ENCODE results near the gene TBC1D3I. TPM values are rescaled to one million over a fixed set of nuclear protein-coding genes. Genes with fewer than 3 reads are reported as not detected.
A peak's percentile ranks its signal among the peaks of the same experiment; 100 is the strongest.
"Not testable (repeated sequence)": the region's sequence is repeated elsewhere in the genome, so short reads cannot be mapped to it uniquely, and the experiment has no call there.

TBC1D3I gene
- total and polyA plus RNA-seq, 12 donors: 0.19 to 0.68 (median 0.41) TPM; not detected in 6

GRCh38 chr17:36212966-36213365 lies 51.4 kb downstream of the TBC1D3I start:
- H3K36me3 ChIP-seq: no peaks in the 10 kb centered on the region
- no peak overlapping the region for H3K4me3 ChIP-seq
- intact Hi-C loops (cut with DNase I): no loop called here
- ATAC-seq (no peak), DNase-seq (no peak)
- 88 to 91% methylated on average over 3 of the region's 3 CpGs for WGBS, 2 donors
- peaks cover 0 to 2% (median 0%) of the 10 kb centered on the region in 11 donors for H3K9me3 ChIP-seq
- peaks cover 0 to 15% (median 0%) of the 10 kb centered on the region in 9 donors for H3K4me1 ChIP-seq
- TF ChIP-seq CTCF (IDR thresholded peaks at IDR 0.05): no peak
- H3K27me3 ChIP-seq: peaks cover 0 to 60% (median 0%) of the 10 kb centered on the region in 7 donors
- H3K27ac ChIP-seq: no peak overlapping the region

GRCh38 chr17:36212272-36212605 lies 52.1 kb downstream of the TBC1D3I start:
- WGBS, 2 donors: 54 to 73% methylated on average over 3 to 4 of the region's 4 CpGs
- no peak for TF ChIP-seq CTCF (IDR thresholded peaks at IDR 0.05)
- no peak for DNase-seq
- Histone ChIP-seq H3K9me3 (no peaks in the 10 kb centered on the region), H3K36me3 (no peaks in the 10 kb centered on the region), H3K27me3 (peaks cover 0 to 57% (median 0%) of the 10 kb centered on the region in 7 donors), H3K27ac (peak overlapping the region in 1 of 10 donors; percentile 60), H3K4me3 (peak overlapping the region in 1 of 10 donors; percentile 12), H3K4me1 (peaks cover 0 to 15% (median 0%) of the 10 kb centered on the region in 9 donors)
- peak in 1 of 8 donors; percentile 6 for ATAC-seq
- intact Hi-C loops (cut with DNase I): no loop called here

DNA sequence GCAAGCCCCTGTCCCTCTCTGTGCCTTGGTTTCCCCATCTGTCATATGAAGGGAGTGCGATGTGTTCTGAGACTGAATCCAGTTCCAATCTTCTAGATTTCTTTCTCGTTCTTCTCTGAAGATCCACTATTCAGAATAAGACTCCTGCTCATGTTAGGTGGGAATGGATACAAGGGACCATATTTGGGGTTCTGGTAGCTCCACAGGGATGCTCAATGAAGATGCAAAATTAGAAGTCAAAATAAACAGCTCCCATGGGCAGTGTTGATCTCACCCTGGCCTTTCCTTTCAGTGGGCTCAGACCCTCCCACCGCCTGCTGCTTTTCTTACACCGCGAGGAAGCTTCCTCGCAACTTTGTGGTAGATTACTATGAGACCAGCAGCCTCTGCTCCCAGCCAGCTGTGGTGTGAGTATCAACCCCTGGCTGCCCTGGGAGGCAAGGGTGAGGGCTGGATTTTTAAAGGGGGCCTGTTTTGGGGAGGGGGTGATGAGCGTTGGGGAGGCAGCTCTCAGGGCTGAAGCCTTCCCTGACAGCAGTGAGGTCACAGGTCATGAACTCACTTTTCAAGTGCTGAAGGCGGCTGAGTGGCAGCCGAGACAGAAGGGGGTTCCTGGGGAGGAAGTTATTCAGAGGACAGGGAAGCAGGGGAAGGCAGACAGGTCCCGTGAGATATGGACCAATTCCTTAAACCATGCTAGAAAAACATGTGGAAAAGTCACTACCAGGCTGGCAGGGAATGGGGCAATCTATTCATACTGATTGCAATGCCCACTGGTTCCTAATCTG lies 52.7 kb downstream of the TBC1D3I start:
- peaks cover 0 to 15% (median 0%) of the 10 kb centered on the region in 9 donors for H3K4me1 ChIP-seq
- 28 to 50% methylated on average over 6 to 9 of the region's 10 CpGs for WGBS, 2 donors
- DNase-seq; H3K9me3 ChIP-seq; H3K36me3 ChIP-seq; intact Hi-C loops (cut with DNase I): not testable (repeated sequence)
- H3K27ac ChIP-seq: peak overlapping the region in 1 of 10 donors; percentile 60
- peak overlapping the region in 1 of 10 donors; percentile 12 for H3K4me3 ChIP-seq
- H3K27me3 ChIP-seq: peaks cover 0 to 52% (median 0%) of the 10 kb centered on the region in 7 donors
- ATAC-seq: peak in 4 of 8 donors; percentile 19 to 37 (median 28)

DNA sequence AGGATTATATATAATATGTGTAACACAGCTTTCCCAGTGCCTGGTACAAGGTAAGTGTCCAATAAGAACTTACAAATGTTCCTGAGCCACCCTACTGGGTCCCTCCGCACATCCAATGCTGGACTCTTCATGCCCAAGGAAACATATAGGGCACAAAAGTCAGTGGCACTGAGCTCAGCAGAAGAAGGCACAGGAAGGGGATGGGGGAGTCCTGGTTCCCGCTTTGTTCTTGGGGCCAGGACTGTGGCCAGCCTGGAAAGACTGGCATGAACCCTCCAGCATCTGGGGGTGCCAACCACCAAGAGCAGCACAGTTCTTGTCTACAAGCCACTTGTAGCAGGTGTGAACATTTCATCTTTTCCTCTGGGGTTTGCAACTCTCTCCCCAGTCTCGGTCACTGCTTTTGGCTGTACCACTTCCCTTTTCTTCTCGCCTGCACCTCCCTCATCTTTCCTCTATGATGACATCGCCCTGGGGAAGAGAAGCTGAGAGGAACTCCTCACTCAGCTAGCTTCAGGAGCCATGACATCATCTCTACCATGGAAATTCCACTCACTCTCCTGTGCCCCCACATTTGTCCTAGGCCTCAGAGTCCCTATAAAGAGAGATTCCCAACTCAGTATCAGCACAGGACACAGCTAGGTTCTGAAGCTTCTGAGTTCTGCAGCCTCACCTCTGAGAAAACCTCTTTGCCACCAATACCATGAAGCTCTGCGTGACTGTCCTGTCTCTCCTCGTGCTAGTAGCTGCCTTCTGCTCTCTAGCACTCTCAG lies 53.7 kb downstream of the TBC1D3I start, which contains the start of gene CCL4L2:
Gene CCL4L2 (plus strand): TSS at position 625 of the 773 bp plus-strand sequence.
- peak within 1 kb of the TSS in 1 of 10 donors; percentile 12 for H3K4me3 ChIP-seq
- H3K36me3 ChIP-seq; intact Hi-C loops (cut with DNase I); H3K9me3 ChIP-seq: not testable (repeated sequence)
- ATAC-seq (peak in 7 of 8 donors; percentile 42 to 90 (median 56)), DNase-seq (peak in 1 of 2 donors; percentile 13)
- peaks cover 0 to 49% (median 0%) of the 10 kb centered on the region in 7 donors for H3K27me3 ChIP-seq
- WGBS, 2 donors: 66 to 68% methylated on average over 6 to 7 of the region's 7 CpGs
- H3K27ac ChIP-seq: peak within 1 kb of the TSS in 2 of 10 donors; percentile 33 to 60
- peaks cover 0 to 15% (median 0%) of the 10 kb centered on the region in 9 donors for H3K4me1 ChIP-seq

- H3K9me3 ChIP-seq: no peaks in the 10 kb centered on the region
- no peak overlapping the region for H3K27ac ChIP-seq
- intact Hi-C loops (cut with DNase I): no loop called here
- TF ChIP-seq CTCF (IDR thresholded peaks at IDR 0.05): no peak
- H3K4me1 ChIP-seq: peaks cover 0 to 15% (median 0%) of the 10 kb centered on the region in 9 donors
- no peak for ATAC-seq
- peaks cover 0 to 39% (median 0%) of the 10 kb centered on the region in 7 donors for H3K27me3 ChIP-seq
- H3K36me3 ChIP-seq: no peaks in the 10 kb centered on the region
- DNase-seq: no peak
- H3K4me3 ChIP-seq: no peak overlapping the region
Observed at GRCh38 chr17:36209575-36209974, 54.8 kb downstream of the TBC1D3I start.

GRCh38 chr17:36207383-36207782 lies 57.0 kb downstream of the TBC1D3I start:
- ATAC-seq; H3K36me3 ChIP-seq; H3K9me3 ChIP-seq; intact Hi-C loops (cut with DNase I); H3K4me3 ChIP-seq; DNase-seq; H3K27ac ChIP-seq: not testable (repeated sequence)
- 61 to 66% methylated on average over 6 of the region's 6 CpGs for WGBS, 2 donors
- peaks cover 0 to 20% (median 2%) of the 10 kb centered on the region in 7 donors for H3K27me3 ChIP-seq
- peaks cover 0 to 18% (median 0%) of the 10 kb centered on the region in 9 donors for H3K4me1 ChIP-seq

- ATAC-seq; H3K27ac ChIP-seq; H3K36me3 ChIP-seq; H3K4me3 ChIP-seq; H3K9me3 ChIP-seq; intact Hi-C loops (cut with DNase I); DNase-seq: not testable (repeated sequence)
- WGBS, 2 donors: 33 to 40% methylated on average over 1 of the region's 1 CpG
- Histone ChIP-seq H3K27me3 (peaks cover 0 to 11% (median 0%) of the 10 kb centered on the region in 7 donors), H3K4me1 (peaks cover 0 to 14% (median 0%) of the 10 kb centered on the region in 9 donors)
Observed at GRCh38 chr17:36206486-36206821, 57.9 kb downstream of the TBC1D3I start.

Data from heart right ventricle (tissue), 16 donors.